NCI-H226 (cell line): ENCODE data around the gene HDDC2.
"Not testable (repeated sequence)": the region's sequence is repeated elsewhere in the genome, so short reads cannot be mapped to it uniquely, and the experiment has no call there.

Experiments used
- DNase-seq: peaks from one replicate; pipeline ENCODE4 v3.0.0-alpha.2; 2015

HDDC2 gene

GRCh38 chr6:125304970-125305660 is 3.3 kb upstream of the HDDC2 start:
- no peak for DNase-seq

DNA sequence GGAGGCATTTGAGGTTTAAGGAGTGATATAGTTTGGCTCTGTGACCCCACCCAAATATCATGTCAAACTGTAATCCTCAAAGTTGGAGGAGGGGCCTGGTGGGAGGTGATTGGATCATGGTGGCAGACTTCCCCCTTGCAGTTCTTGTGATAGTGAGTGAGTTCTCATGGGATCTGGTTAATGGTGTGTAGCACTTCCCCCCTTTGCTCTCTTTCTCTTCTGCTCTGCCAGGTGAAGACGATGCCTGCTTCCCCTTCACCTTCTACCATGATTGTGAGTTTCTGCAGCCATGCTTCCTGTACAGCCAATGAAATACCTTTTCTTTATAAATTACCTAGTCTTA is 1.7 kb upstream of the HDDC2 start:
- no peak for DNase-seq

GRCh38 chr6:125302840-125303511 is 1.2 kb upstream of the HDDC2 start:
- DNase-seq: no peak

DNA sequence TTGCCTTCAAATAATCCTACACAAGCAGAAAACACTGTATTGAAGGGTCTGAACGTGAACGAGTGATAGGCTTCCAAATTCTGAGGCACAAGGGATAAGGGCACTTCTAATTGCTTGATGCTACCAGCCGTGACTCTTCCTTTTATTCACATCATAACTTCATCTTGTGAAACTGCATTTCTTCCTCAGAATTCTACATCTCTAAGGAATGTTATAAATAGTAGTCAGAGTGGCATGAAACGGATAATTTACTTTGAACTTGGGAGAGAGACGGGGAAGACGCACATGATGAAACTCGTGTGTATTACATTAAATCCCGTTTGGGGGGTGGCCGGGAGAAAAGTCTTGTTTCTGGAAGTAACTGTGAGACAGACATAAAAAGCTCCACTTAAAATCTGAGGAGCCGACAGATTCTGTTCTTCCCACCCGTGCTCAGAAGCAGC is 754 bp downstream of the HDDC2 start:
- DNase-seq: no peak

DNA sequence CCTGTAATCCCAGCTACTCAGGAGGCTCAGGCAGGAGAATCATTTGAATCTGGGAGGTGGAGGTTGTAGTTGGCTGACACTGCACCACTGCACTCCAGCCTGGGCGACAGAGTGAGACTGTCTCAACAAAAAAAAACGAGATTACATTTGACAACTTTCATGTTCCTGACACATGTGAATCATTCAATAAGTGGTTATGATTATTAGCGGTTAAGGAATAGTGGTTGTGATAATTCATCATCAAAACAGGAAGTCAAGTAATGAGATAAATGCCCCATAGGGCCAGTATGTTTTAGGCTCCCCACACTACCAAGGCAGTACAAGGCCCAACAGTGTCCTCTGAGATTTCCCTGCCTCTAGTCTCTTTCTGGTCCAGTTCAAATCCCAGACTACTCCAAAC is 2.5 kb downstream of the HDDC2 start:
- DNase-seq: no peak

DNA sequence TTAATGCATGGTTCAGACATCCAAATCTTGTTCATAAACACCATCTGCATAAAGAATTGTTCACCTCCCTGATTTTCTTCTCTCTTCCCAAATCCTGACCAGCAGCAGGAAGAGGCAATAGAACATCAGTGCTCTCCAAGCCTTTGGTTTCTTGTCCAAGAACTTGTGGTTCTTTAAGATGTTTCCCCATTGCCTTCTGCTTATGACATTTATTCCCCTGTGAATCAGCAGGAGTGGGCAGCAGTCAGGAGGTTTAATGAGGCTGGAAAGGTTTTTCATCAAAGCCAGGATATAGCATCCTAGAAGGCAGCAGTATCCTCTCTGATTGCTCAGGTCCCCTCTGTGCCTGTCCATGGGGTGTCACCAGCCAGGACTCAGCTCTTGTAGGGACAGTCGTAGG is 5.3 kb downstream of the HDDC2 start:
- no peak for DNase-seq

- DNase-seq: no peak
Observed at GRCh38 chr6:125294925-125295324, 6.8 kb downstream of the HDDC2 start.

DNA sequence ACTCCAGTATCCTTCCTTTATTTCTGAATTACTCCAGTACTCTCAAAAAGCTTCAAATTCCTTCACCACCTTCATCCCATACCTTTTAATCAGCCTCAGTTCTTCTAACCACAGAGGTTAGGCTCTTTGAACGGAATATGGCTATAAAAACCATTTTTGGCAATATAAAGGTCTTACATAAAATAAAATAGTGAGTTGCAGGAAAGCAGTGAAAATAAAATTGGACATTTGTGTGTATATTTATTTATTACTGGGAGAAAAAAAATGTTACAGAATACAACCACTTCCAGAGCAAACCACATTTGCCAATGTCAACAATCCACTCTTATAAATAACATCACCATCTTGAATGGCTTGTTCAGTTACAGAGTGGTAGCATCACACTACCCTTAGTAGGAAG is 7.7 kb downstream of the HDDC2 start:
- DNase-seq: no peak

DNA sequence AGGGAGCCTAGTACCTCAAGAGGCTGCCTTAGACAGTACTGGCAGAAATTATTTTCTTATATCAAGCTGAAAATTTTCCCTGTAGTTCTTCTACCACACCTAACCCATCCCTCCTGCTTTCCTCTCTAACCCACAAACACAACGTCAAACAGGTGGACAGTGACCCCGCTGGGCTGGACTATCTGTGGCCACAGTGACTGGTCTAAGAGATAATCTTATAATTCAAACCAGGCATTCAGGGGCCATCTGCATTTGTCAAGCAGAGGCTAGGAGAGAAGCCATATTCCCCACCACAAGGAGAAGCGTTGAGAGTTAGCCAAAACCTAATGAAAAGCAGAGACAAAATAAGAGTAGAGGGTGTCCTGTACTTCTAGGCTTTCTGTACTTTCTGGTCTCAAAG is 8.2 kb downstream of the HDDC2 start:
- DNase-seq: no peak

DNA sequence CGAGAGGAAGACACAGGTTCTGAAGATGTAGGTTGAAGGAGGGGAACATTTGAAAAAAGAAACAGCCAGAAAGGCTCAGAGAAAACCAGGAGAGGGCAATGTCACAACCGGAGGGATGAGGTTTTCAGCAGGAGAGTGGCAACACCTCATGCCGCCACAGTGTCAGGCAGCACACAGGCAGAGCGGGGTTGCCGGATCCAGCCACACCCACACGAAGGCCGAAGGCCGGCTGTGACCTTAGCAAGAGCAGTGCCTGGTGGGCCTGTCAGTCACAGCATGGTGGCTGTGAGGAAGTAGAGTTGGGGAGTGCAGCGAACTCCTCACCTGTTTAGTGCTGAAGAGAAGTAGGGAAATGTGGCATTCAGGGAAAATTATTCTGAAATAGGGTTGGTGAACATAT is 14.0 kb downstream of the HDDC2 start:
- no peak for DNase-seq

DNA sequence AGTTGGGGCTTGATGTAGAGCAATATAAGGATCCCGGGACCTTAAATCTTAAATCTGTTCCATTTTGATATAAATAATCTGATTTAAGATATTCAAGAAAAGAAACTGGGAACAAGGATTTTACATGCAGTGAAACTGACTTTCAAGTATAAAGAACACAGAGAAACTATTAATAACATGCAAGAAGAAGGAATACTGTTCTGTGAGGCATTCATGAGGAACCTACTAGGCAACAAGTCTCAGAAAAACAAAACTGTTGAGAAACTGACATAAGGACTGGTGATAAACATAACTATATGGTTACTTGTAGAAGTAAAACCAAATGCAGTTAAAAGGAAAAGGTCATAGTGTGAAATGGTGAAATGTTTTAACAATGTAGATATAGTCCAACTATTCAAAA is 15.8 kb downstream of the HDDC2 start:
- no peak for DNase-seq

DNA sequence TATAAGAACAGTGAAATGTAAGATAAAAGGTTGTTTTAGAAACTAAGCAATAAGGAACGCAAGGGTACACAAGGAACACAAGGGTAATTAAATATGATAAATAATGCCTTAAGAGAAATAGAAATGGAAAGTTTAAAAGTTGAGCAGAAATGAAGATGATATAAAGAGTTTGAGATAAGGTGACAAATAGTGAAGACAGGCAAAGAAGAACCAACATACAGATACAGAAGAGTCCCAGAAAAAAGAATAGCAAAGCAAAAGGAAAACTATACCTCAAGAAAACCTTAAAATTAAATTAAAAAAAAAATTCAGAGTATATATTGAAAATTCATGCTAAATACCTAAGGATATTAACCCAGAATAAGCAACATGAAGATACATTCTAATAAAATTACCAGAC is 16.4 kb downstream of the HDDC2 start:
- DNase-seq: no peak

- DNase-seq: not testable (repeated sequence)
Observed at GRCh38 chr6:125282470-125282869, 19.3 kb downstream of the HDDC2 start.

DNA sequence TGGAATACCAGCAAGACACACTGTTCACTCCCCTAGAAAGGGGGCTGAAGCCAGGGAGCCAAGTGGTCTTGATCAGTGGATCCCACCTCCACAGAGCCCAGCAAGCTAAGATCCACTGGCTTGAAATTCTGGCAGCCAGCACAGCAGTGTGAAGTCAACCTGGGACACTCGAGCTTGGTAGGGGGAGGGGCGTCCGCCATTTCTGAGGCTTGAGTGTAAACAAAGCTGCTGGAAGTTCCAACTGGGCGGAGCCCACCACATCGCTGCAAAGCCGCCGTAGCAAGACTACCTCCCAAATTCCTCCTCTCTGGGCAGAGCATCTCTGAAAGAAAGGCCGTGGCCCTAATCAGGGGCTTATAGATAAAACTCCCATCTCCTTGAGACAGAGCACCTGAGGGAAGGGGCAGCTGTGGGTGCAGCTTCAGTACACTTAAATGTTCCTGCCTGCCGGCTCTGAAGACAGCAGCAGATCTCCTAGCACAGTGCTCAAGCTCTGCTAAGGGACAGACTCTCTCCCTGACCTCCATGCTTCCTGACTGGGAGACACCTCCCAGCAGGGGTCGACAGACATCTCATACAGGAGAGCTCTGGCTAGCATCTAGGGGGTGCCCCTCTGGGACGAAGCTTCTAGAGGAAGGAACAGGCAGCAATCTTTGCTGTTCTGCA is 21.3 kb downstream of the HDDC2 start:
- not testable (repeated sequence) for DNase-seq

DNA sequence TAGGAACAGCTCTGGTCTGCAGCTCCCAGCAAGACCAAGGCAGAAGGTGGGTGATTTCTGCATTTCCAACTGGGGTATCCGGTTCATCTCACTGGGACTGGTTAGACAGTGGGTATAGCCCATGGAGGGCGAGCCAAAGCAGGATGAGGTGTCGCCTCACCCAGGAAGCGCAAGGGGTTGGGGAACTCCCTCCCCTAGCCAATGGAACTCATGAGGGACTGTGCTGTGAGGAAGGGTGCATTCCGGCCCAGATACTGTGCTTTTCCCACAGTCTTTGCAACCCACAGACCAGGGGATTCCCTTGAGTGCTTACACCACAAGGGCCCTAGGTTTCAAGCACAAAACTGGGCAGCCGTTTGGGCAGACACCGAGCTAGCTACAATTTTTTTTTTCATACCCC is 21.8 kb downstream of the HDDC2 start:
- DNase-seq: no peak

GRCh38 chr6:125277838-125278237 is 23.9 kb downstream of the HDDC2 start:
- DNase-seq: no peak

- DNase-seq: no peak
Observed at GRCh38 chr6:125275779-125276178, 26.0 kb downstream of the HDDC2 start.

DNA sequence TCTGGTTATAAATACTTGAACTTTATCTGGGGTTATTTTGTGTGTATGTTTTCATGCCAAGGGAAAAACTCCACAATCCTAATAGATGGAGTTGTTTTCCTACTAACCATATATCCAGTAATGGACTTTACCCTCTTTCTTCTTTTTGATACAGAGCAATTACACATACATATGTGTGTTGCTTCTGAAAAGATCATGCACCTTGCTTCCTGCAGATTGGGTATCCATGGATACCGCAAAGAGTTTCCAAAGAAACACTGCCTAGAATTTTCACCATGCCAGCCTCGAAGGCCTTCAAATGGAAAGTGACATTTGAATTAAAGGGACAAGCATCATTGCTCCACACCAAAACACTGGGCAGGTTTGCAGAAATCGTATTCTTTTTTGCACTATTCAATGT is 26.8 kb downstream of the HDDC2 start:
- no peak for DNase-seq

- no peak for DNase-seq
Observed at GRCh38 chr6:125273965-125274364, 27.8 kb downstream of the HDDC2 start.

GRCh38 chr6:125273251-125273650 is 28.5 kb downstream of the HDDC2 start:
- no peak for DNase-seq

- no peak for DNase-seq
Observed at GRCh38 chr6:125271486-125272159, 30.1 kb downstream of the HDDC2 start.

GRCh38 chr6:125270380-125270779 is 31.4 kb downstream of the HDDC2 start:
- no peak for DNase-seq

DNA sequence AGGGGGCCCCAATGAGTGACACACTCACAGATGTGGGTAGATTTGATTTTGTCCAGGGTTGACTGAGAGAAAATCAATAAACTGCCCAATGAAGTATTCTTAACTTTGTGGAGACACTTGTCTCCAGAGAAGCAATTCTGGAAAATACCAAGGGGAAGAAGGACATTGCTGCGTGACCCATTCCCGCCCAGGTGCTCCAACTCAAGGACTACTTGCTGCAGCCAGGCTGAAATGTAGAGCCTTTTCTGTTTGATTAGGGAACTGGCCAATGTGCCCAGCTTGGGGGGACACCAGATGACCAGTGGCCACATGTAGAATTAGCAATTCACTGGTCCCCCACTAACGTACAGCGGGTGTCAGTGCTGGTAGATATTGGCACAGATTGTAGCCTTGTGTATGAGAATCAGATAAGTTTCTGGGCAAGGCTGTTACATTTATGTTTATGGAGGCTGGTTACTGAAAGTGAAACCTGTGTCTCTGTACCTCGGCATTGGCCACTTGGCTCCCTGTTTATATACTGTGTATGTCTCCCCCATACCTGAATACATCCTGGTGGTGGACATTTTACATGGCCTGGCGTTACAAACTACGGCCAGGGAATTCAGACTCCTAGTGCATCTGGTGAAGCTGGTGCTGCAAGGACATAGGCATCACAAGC is 32.3 kb downstream of the HDDC2 start:
- no peak for DNase-seq
